Erythroblast (primary cell): ENCODE results near the gene ABHD11.

Experiments used
- GATA1 ChIP-seq: IDR thresholded peaks from 2 replicates; pipeline ENCODE4 v1.6.1; 2011; ENCODE audit warnings: low read depth, mild to moderate bottlenecking, control low read depth, low read length, moderate library complexity
- POLR2A ChIP-seq: IDR thresholded peaks from 2 replicates; pipeline ENCODE4 v1.6.1; 2011; ENCODE audit warnings: mild to moderate bottlenecking, low read length

GRCh38 chr7:73735528-73735905 lies 3.1 kb downstream of the ABHD11 start:
- TF ChIP-seq POLR2A (no peak), GATA1 (no peak)
